Activated naive CD4-positive, alpha-beta T cell (primary cell): Measurements from ENCODE around the gene CRHR2.

Source experiments
- DNase-seq, 4 experiments: peaks; one replicate each; lab custom pipeline; 2025; lab: John Stamatoyannopoulos, UW

CRHR2 gene

DNA sequence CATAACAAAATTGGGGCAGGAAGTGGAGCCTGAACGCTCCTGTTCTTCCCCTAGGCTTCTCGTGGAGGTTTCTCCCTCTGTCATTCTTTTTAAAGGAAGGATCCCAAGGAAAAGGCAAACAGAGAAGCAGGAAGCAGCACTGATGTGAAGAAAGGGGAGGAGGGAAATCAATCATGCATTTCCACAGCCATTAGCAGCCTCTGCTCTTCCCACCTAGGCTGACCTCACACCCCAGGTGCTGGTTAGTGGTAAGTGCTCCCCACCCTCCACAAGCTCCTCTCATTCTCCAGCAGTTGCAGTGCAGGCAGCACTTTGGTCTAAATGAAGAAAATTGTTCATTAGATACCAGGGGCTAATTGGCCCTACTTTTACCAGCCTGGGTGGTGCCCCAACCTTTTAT, 2.6 kb downstream of the CRHR2 start:
- DNase-seq, result no peak

DNA sequence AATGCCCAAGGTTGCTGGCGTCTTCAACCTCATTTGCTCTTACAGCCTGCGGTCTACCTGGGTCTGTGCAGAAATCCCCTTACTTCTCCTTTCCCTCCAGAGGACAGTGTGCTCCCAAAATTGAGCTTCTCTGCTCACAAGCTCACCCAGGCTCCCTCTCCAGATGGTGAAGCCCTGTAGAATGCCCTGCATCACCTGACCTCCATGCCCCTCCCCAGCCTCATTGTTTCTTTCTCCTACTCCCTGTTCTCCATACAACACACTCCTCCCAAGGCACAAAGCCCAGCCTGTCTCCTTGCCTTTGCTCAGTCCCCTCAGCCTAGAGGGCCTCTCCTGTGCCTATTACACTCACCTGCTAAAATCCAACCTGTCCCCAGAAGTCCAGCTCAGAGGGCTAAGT, 3.5 kb downstream of the CRHR2 start:
- DNase-seq, result no peak

DNA sequence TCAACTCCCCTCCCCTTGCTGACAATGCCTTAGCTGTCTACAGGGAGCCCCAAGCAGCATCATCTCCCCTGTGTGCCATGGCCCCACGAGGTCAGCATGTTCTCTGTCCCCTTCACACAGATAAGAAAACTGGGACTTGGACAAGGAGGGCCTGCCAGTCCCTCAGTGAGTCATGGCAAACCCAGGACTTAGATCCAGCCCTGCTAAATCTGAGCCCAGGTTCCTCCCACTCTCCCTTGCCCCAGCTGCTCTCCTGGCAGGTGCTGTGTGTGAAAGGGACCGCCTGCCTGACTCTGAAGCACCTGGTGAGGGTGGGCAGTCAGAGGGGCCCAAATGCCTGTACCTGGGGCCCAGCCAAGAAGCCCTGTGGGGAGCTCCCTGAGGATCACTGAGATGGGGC, 7.4 kb downstream of the CRHR2 start:
- no peak for DNase-seq

DNA sequence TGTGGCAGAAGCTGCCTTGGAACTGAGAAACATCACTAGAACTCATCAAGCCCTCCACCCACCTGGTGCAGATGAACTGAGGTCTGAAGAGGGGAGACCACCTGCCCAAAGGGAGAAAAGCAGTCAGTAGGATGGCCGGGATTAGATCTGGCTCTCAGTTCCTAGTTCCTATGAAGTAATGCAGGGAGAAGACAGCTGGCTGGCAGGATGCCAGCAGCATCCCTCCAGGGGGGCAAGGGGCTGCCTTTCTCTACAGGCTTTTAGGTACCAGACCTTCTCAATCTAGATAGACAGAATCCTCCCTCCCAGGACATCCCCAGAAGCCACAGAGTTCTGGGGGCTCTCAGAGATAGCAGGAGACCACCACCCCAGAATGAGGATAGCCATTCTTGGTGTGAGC, 7.8 kb downstream of the CRHR2 start:
- DNase-seq, result no peak

DNA sequence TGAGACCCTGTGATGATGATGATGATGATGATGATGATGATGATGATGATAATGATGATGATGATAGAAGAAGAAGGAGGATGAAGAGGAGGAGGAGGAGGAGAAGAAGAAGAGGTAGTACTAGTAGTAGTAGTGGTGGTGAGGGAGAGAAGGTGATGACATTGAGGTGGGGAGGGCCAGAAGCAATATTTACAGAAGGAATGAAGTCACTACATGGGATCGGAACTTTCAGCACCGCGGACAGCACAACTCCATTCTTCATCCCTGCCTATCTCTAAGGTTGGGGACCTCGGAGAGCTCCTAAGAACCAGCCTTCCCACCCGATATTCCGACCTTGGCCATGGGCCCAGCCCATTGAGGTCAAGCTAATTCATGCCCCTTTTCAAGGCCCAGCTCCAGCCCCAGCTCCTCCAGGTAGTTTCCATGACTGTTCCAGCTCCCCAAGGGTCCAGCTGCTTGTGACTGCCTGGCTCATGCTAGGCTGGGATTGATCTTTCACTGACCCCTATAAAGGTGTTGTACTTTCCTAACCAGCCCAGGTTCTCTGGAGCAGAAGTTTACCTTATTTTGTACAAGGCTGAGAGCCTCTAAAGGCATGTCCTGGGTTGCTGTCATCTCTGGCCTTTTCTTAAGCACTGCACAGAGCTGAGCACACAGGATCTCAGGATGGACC, 10.3 kb downstream of the CRHR2 start:
- no peak for DNase-seq

DNA sequence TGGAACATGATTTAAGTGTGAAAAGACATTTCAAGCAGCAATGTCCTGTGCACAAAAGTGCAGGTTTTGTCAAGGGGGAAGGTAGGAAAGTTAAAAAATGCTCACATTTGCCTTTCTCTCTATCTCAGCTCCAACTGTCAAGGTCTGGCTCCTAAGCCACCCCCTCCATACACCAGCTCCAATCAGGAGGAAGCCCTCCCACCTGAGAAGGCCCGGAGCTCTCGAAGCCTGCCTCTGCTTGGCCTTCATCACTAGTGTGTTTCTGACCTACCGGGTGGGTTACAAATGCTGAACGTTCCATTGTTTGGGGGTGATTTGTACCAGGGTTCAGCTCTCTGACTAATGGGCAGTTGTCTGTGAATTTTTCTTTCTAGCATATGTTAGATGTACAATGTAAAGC, 14.2 kb downstream of the CRHR2 start:
- DNase-seq, result no peak

DNA sequence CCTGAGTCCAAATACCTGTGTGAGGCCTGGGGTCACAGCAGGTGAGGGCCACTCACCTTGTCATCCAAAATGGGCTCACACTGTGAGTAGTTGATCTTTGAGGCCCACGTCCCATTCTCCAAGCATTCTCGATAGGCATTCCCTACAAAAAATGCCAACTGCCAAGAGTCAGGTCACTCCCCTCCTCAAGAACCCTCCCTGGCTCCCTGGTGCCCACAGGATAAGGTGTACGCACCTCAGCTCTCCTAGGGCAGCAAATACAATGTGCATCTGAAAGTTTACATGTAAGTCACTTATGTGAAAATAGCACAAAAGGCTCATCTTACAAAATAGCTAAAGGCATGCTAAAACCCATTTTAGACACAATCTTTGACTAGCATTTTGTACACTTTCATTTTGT, 15.1 kb downstream of the CRHR2 start:
- no peak for DNase-seq

- DNase-seq, result no peak
Measured at GRCh38 chr7:30665449-30665848, 16.8 kb downstream of the CRHR2 start.

- no peak for DNase-seq
Measured at GRCh38 chr7:30665043-30665442, 17.2 kb downstream of the CRHR2 start.

GRCh38 chr7:30664184-30664885, 17.9 kb downstream of the CRHR2 start:
- DNase-seq, result no peak

DNA sequence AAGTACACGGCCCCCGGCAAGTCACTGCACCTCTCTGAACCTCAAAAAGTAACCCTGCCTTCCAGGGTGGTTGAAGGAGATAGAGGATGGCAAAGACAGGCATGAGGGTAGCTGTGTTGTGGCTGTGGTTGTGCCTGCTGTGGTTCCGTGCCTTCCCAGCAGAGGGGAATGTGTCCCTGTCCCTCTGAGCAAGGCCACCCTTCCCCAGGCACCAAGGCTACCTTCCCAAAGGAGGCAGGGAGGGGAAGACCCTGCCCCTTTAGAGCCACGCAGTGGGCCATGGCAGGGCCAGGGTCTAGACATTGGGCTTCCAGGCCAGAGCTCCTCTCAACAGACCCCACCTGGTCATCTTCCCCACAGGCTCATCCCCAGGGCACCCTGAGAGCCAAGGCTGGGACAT, 18.8 kb downstream of the CRHR2 start:
- no peak for DNase-seq

- DNase-seq, result no peak
Measured at GRCh38 chr7:30662431-30662939, 19.8 kb downstream of the CRHR2 start.

DNA sequence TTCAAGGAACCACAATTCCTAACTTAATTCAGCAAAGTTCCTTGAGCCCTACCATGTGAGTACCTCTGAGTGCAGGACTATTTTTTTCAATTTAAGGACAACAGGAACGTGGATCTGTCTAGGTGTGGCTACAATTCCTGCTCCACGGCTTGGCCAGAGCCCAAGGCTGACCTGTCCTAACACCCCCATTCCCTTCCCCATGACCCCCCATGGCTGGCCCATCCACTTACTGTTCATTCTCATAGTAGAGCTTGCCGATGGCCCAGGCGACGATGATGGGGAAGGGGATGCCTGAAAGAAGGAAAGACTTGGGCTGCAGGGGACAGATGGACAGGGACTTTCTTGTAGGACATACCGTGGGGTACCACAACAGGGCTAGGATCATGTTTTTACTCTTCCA, 20.3 kb downstream of the CRHR2 start:
- no peak for DNase-seq

GRCh38 chr7:30660331-30661255, 21.7 kb downstream of the CRHR2 start:
- no peak for DNase-seq

- no peak for DNase-seq
Measured at GRCh38 chr7:30659312-30659711, 22.9 kb downstream of the CRHR2 start.

- DNase-seq, result no peak
Measured at GRCh38 chr7:30658479-30659074, 23.7 kb downstream of the CRHR2 start.

GRCh38 chr7:30657131-30657530, 25.1 kb downstream of the CRHR2 start:
- no peak for DNase-seq

- no peak for DNase-seq
Measured at GRCh38 chr7:30656006-30656957, 26.0 kb downstream of the CRHR2 start.

- no peak for DNase-seq
Measured at GRCh38 chr7:30655096-30655970, 26.9 kb downstream of the CRHR2 start.
